Islet of Langerhans (tissue), 1 donor: ENCODE measurements around the gene TEX14.
"Not testable (repeated sequence)": the region's sequence is repeated elsewhere in the genome, so short reads cannot be mapped to it uniquely, and the experiment has no call there.

Experiments used
- FAIRE-seq: peaks from one replicate; lab custom pipeline; 2011; peaks lifted over from hg19 to GRCh38; lab: Jason Lieb, UNC

TEX14 gene

GRCh38 chr17:58692239-58693055 is 602 bp upstream of the TEX14 start, which contains the start of gene RAD51C:
Gene RAD51C, plus strand, starts transcription at chr17:58692602. Its CDS starts 42 bp downstream, at chr17:58692644.
- FAIRE-seq: no peak

DNA sequence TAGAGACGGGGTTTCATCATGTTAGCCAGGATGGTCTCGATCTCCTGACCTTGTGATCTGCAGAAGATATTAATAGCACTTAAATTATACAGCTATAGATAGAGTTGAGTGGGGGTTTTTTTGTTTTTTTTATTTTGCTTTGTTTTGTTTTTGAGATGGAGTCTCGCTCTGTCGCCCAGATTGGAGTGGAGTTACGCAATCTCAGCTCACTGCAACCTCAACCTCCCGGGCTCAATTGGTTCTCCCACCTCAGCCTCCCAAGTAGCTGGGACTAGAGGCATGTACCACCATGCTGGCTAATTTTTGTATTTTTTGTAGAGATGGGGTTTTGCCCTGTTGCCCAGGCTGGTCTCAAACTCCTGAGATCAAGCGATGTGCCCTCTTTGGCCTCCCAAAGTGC is 1.8 kb downstream of the TEX14 start:
- not testable (repeated sequence) for FAIRE-seq

- no peak for FAIRE-seq
Observed at GRCh38 chr17:58688521-58688920, 3.3 kb downstream of the TEX14 start.

DNA sequence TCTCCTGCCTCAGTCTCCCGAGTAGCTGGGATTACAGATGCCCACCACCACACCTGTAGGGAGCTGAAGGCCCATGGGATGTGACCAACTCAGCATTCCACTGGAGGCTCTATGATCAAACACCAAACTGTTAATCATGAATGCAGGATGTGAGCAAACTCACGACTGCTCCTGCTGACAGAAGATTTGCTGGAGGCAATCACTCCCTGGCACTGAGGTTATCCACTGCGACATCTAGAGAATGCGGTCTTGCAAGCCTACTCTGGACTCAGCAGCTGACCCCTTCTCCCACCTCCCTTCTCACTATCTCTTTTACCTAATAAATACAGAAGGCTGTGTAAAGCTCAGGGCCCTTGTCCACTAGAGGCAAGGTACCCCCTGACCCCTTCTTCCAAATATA is 4.9 kb downstream of the TEX14 start:
- FAIRE-seq: no peak

DNA sequence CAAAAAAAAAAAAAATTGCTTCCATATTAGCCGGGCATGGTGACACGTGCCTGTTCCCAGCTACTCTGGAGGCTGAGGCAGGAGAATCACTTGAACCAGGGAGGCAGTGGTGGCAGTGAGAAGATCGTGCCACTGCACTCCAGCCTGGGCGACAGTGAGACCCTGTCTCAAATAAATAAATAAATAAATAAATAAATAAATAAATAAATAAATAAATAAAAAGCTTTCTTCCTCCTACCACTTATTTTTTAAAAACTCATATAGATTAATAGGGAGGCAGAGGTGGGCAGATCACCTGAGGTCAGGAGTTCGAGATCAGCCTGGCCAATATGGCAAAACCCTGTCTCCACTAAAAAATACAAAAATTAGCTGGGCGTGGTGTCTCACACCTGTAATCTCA is 7.4 kb downstream of the TEX14 start:
- FAIRE-seq: not testable (repeated sequence)

DNA sequence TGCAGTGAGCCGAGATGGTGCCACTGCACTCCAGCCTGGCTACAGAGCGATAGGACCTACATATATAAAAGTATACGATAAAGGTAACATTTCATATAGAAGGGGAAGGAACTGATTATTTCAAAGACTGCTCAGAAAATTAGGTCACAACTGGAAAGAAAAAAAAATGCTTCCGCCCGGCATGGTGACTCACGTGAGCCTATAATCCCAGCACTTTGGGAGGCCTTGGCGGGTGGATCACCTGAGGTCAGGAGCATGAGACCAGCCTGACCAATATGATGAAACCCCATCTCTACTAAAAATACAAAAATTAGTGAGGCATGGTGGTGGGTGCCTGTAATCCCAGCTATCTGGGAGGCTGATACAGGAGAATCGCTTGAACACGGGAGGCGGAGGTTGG is 7.8 kb downstream of the TEX14 start:
- FAIRE-seq: no peak

GRCh38 chr17:58680038-58680369 is 11.8 kb downstream of the TEX14 start:
- no peak for FAIRE-seq

DNA sequence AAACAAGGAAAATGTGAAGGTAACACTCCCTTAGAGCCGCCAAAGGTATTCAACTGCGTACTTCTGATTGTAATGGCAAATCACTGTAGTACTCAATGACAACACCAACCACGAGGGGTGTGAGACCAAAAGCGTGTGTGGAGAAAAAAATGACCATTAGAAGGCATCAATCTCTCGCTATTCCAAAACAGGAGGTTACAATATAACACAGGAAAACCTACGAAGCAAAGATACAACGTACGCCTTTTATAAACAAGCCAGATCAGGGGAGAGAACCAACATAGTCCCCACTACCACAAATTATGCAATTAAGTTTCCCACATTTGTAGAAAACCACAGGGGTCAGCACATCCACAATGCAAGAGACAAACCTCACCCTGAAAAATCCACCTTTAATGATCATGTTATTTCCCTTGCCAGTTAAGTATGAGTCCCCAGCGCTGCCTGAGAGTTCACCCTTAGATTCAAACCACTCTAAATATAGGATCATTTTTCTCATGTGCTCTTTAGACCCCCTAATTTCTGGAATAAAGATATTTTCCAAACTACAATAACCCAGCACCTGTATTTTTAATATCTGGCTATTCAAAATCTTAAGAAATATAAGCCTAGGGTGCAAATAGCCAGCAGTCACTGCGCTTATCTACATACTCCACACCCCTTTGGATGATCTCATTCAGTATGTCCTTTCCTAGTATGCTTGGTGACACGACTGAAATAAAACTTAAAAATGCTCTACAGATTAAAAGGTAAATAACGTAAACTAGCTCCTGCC is 12.4 kb downstream of the TEX14 start:
- FAIRE-seq: no peak

GRCh38 chr17:58678287-58678686 is 13.6 kb downstream of the TEX14 start:
- not testable (repeated sequence) for FAIRE-seq

- no peak for FAIRE-seq
Observed at GRCh38 chr17:58677194-58677880, 14.5 kb downstream of the TEX14 start.

- no peak for FAIRE-seq
Observed at GRCh38 chr17:58671969-58672368, 19.9 kb downstream of the TEX14 start.

GRCh38 chr17:58669853-58670252 is 22.0 kb downstream of the TEX14 start:
- FAIRE-seq: no peak

- no peak for FAIRE-seq
Observed at GRCh38 chr17:58668598-58668935, 23.3 kb downstream of the TEX14 start.

DNA sequence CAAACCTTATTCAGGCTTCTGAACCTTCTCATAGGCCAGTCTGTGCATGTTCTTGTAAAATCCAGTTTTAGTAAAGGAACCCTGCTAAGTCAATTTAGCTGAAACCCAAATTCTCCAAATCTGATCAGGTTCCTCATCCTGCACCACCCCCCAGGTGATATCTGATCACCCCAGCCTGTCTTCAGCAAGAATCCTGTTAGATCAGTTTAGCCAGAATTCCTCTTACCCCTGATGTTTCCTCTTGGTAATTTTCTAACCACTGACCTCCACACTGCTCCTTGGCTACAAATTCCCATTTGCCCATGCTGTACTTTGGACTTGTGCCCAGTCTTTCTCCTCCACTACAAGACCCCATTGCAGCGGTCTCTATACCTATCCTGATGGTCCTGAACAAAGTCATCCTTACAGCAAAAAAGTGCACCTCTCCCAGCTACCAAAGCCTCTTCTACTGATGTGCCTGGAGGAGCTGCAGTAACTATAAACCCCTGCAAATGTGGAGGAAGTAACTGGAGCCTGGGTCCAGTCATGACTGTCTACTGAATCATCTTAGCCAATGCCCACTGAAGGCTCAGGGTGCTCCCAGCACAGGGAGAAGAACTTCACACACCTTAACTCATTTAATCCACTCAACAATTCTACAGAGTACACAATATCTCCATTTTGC is 23.8 kb downstream of the TEX14 start:
- FAIRE-seq: no peak

- FAIRE-seq: no peak
Observed at GRCh38 chr17:58666858-58667267, 25.0 kb downstream of the TEX14 start.

DNA sequence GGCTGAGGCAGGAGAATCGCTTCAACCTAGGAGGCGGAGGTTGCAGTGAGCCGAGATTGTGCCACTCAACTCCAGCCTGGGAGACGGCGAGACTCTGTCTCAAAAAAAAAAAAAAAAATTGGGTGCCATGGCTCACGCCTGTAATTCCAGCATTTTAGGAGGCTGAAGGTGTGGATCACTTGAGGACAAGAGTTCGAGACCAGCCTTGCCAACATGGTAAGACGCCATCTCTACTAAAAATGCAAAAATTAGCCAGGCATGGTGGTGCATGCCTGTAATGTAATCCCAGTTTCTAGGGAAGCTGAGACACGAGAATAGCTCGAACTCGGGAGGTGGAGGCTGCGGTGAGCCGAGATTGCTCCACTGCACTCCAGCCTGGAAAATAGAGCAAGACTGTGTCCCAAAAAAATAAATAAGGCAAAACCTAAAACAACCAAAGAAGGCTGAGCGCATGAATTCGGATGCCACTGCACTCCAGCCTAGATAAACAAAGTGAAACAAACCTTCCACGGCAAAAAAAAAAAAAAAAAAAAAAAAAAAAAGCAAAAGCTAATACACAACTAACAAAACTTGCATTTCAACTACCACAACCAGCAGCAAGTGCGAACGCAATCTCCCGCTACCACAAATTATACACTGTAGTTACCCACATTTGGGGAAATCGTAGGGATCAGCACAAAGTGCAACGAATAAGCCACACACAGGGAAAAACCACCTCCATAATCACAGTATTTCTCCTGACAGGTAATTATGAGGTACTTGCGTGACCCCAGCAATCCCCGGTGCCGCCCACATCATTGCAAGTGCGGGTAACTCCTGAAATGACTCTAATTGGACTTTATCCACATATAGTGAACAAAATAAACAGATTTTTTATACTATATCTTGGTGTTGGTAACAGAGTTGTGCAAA is 25.6 kb downstream of the TEX14 start:
- FAIRE-seq: no peak

DNA sequence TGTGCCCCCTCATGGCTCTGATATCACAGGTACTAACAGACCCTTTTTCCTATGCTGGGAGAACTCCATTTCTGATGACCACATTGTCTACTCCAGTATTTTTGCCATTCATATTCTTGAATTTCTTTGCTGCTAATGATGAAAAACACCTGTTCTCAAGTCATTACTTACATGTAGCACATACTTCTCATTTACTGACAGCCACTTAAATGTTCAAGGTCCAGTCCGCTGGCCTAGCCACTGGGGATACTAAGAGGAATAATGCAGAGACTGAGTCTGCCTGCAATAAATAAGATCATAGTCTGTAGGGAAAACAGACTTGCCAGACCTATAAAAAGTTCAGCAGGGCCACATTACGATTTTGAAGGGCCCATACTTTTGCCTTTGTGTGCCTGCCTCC is 27.5 kb downstream of the TEX14 start:
- no peak for FAIRE-seq

- FAIRE-seq: no peak
Observed at GRCh38 chr17:58661499-58661898, 30.3 kb downstream of the TEX14 start.

GRCh38 chr17:58660621-58661020 is 31.2 kb downstream of the TEX14 start:
- no peak for FAIRE-seq

- not testable (repeated sequence) for FAIRE-seq
Observed at GRCh38 chr17:58659714-58660084, 32.1 kb downstream of the TEX14 start.
